ENCODE data around the gene ADIPOR2.

GRCh38 chr12:1726753-1727152 is 35.9 kb downstream of the ADIPOR2 start:
- TF ChIP-seq CTCF (IDR thresholded peaks at IDR 0.05) (no peak), EP300 (IDR thresholded peaks at IDR 0.05) (no peak), POLR2AphosphoS5 (IDR thresholded peaks at IDR 0.05) (no peak), POLR2A (IDR thresholded peaks at IDR 0.05) (no peak)
